GOT3 (cell line): Measurements from ENCODE around the gene RFX7.

ENCODE experiments used
- DNase-seq: peaks from one replicate; lab custom pipeline; 2025; ENCODE audit warnings: mixed read lengths; lab: John Stamatoyannopoulos, UW

Gene RFX7

DNA sequence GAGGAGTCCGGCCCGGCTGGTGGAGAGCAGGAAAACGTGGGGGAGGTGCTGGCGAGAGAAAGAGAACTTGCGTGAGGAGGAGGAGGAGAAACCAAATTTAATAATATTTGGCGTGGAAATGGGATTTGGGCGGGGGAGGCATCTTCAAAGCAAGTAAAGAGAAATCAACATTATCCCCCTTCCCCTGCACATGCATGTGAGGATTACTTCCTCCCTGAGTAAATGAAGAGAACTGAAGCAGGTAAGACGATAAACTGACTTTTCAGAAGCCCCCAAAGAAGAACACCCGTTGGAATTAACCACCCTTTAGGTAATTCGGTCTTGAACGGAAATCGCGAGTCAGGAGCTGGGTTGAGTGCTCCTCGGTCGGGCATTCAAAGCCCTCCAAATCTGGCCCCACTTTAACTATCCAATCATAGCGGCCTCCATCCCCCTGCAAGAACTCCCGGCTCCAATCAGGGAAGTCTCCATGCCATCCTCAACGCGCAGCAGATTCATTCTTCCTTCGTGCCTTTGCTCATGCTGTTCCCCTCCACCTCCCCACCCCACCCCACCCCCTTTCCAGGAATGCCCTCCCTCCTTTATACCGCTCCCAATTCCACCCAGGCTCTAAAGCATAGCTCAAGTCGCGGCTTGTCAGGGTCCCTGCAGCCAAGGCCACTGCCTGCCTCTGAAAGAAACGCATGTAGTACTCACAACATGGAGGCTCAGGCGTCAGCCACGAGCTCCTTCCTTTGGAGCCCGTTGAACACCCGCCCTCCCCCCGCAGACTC lies 545 bp upstream of the RFX7 start:
- no peak for DNase-seq

DNA sequence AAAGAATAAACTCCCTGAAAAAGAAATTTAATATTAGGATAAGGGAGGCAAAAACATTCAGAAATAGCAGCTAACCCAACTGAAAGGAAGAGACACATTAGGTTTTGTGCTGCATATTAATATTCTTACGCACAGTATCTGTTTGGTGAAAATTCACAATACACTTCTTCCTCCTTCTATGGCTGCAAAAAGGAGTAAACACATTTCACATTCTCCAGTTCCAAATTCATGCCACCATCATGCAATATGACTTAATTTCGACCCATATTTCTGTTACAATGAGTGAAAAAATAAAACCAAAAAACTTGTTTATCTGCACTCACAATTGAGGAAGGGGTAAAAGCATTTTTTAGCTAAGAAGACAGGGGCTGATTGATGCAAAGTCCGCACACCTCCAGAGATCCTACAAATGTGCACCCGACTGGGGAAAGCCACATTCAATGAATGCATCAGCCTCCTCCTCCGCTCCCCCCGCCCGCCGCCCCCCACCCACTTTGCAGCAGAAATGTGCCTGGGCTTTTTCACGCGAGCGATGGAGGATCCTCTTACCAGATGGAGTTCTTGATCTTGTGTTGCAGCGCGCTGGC lies 1.0 kb downstream of the RFX7 start:
- no peak for DNase-seq

DNA sequence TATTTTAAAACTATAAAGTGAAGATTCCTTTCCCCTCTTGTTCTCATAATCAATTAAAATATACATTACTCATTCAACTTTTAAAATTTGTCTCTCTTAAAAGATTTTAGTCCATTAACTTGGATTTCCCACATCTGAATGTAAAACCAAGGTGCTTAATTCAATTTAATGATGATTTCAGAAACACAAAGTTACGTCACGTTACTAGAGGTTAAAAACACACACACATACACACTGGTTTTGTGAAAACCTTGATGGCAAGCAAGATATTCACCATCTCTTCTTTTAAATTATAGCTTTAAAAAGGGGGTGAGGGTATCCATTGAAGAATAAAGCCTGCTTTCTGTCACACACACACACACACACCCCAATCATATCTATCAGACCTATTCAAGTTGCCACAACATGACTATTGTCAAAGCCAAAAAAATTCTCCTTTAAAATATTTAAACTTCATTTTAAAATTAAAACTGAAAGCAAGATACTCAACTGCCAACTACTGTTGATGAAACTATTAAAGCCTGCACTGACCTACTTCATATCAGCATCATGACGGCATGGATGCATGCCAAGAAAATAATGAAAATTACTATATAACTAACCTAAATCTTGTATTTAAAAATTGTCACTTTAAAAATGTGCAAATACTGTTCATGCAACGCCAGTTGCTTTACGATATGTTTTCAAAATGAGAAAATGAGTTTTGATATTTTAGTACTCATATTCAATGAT lies 2.1 kb downstream of the RFX7 start:
- no peak for DNase-seq

DNA sequence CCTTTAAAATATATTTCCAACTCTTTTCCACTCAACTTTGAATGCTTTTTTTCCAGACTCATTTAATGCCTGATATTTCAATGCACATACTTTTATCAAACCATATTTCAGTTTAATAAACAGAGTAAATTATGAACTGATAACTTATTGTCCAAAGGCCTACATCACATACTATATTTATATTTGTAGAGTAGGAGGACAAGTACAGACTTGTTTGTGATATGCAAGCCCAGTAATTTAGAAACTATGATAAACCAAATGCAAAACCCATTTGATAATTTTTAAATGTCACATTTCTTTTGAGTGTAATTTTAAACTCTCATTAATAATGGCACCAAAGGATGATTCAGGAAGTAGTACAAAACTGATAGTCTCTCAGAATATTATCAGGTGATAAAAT lies 3.3 kb downstream of the RFX7 start:
- DNase-seq = no peak

GRCh38 chr15:56236197-56236596 lies 7.5 kb downstream of the RFX7 start:
- DNase-seq = no peak

DNA sequence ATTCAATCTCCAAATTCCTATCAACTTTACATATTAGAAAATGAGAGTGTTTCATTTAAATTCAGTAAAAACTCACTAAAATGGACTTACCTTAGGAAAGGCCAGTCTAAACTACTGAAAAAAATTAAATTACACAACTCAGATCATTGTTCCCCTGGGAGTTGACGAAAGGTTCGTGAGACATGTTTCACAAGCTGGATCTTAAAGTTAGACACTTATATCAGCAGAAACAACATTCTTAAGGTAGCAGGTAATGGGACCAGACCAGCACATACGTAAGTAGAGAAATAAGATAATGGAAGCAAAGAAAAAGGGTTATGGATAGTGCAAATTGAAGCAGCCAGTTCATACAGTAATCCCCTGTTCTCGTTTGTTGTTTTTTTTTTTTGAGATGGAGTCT lies 8.9 kb downstream of the RFX7 start:
- DNase-seq = no peak

DNA sequence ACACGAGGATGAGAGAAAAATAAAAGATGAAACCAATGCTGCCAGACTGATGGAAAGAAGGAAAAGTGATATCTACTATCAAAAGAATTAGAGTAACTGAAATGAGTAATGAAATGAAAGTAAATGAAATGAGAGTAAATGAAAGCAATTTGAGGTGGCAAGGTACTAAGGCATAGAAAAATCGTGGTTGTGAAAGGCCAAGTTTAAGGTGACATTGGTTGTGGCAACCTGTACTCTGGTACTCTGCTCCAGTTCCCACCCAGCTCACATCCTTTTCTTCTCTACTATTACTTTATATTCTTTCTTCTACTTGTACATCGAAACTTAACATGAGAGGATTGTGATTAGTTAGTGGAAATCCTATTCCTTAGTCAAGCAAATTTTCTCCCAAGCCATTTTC lies 10.1 kb downstream of the RFX7 start:
- no peak for DNase-seq

DNA sequence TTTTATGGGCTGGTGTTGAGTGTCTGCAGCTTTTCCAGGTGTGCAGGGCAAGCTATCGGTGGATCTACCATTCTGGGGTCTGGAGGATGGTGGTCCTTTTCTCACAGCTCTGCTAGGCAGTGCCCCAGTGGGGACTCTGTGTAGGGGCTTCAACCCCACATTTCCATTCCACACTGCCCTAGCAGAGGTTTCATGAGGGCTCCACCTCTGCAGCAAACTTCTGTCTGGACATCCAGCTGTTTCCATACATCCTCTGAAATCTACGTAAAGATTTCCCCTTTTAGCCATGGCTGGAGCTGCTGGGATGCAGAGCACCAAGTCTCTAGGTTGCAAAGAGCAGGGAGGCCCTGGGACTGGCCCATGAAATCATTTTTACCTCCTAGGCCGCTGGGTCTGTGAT lies 11.6 kb downstream of the RFX7 start:
- DNase-seq = no peak

DNA sequence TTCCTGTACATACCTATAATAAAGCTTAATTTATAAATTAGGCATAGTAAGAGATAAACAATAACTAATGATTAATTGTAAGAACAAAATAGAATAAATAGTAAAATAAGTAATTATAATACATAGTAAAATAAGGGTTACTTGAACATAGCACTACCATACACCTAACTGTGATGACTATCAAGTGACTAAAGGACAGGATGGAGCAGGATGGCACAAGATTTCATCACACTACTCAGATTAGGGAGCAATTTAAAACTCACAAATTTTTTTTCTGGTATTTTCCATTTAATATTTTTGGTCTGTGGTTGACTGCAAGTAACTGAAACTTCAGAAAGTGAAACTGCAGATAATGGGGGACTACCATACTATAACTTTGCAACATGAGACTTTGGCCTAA lies 14.8 kb downstream of the RFX7 start:
- no peak for DNase-seq

- DNase-seq = no peak
These were observed 15.3 kb downstream of the RFX7 start for GRCh38 chr15:56228352-56228751.

DNA sequence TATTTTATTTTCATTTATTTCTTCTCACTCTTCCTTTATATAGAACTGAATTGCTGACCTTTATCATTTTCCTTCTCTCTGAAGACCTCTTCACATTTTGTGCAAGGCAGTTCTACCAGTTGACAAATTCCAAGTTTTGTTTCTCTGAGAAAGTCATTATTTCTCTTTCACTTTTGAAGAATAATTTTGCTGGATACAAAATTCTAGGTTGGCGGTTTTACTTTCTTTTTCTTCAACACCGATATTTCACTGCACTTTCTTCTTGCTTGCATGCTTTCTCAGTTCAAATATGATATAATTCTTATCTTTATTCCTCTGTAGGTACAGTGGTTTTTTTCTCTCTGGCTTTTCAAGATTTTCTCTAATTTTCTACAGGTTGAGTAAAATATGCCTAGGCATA lies 15.9 kb downstream of the RFX7 start:
- DNase-seq = no peak

DNA sequence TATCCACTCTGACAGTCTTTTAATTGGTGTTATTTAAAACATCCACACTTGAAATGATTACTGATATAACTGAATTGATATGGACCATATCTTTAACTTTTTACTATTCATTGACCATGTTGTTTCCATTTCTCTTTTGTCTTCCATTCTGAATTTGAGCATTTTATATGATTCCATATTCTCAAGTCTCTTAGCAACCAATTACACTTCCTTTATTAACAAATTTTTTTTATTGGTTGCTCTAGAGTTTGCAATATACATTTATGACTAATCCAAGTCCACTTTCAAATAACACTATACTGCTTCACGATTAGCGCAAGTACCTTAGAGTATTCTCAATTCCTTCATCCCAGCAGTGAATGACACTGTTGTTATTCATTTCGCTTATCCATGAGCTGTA lies 16.4 kb downstream of the RFX7 start:
- DNase-seq = no peak

DNA sequence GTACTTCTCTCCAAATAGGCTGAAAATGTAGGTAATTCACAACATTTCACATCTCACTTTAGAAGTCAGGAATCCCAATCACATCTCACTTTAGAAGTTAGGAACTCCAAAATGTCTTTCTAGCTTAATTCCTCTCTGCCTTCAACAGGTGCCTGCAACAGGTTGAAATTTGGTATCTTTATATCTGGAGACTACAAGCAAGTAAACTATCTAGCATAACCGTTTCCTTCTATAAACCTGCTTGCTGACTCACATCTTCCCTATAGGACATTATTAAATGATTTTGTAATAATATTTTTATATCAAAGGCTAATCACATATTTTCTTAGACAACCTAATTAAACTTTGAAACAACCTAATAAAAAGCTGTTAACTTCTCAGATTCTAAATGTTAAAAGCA lies 18.2 kb downstream of the RFX7 start:
- DNase-seq = no peak

DNA sequence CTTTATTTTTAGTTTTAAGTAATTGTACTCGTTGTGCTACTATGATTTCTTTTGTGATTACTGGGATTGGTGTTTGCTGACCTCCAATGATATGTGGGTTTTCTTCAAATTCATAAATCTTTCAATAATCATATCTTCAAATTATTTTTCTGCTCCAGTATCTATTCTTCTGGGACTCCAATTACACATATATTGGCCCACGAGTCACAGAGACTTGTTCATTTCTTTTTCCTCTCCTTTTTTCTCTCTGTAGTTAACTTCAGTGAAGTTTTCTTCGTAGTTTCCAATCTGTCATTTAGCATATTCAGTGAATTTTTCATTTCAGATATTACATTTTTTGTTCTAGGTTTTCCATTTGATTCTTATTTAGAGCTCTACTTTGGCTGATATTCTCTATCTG lies 21.4 kb downstream of the RFX7 start:
- no peak for DNase-seq

- no peak for DNase-seq
These were observed 26.3 kb downstream of the RFX7 start for GRCh38 chr15:56217341-56217740.

DNA sequence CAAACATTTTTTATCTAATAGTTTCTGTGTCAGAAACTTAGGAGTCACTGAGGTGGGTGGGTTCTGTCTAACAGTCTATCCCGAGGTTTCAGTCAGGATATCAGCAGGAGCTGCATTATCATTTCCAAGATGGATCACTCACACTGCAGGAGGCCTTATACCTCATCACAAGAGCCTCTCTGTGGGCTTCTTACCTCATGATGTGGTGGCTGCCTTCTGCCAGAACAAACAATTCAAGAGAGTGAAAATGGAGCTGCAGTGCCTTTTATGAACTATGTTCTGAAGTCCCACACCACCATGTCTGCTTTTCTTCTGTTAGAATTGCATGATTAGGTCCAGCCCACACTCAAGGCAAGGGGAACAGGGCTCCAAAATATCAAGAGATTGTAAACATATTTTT lies 27.9 kb downstream of the RFX7 start:
- DNase-seq = no peak

DNA sequence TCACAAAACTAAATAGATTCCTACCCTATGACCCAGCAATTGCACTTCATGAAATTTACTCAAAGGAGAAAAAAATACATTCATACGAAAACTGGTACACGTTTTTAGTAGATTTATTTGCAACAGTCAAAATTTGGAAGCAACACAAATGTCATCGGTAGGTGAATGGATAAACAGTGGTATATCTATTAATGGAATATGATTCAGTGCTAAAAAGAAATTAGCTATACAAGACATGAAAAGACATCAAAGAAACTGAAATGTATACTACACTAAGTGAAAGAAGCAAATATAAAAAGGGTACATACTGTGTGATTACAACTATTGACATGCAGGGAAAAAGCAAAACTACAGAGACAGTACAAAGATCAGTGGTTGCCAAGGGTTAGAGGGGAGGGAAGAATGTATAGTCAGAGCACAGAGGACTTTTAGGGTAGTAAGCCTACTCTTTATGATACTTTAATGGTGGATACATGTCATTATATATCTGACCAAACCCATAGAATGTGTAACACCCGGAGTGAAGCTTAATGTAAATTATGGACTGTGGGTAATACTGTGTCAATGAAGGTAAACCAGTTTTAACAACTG lies 31.6 kb downstream of the RFX7 start:
- no peak for DNase-seq

DNA sequence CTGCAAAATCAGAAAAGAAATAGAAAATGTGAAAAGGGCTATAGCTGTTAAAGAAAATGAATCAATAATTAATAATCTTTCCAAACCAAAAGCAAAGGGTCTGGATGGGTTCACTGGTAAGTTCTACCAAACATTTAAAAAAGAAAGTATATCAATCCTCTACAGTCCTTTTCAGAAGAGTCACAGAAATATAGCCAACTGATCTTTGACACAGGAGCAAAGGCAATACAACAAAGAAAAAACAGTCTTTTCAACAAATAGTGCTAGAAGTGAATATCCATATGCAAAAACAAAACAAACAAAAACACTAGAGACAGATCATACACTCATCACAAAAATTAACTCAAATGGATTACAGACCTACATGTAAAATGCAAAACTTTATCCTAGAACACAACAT lies 32.6 kb downstream of the RFX7 start:
- DNase-seq = no peak

DNA sequence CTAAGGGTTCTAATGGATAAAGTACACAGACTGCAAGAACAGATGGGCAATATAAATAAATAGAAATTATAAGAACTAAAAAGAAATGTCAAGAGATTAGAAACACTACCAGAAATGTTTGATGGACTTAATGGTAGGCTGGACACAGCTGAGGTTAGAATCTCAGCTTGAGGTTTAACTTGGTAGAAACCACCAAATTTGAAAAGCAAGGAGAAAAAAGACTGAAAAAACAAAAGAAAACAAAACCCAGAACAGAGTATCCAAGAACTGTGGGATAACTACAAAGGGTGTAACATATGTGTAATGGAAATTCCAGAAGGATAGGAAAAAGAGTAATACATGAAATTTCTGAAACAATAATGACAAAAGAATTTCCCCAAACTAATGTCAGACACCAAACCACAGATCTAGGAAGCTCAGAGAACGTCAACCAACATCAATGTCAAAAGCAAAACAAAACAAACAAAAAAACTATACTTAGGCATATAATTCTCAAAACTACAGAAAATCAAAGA lies 35.0 kb downstream of the RFX7 start:
- DNase-seq = no peak

- no peak for DNase-seq
These were observed 35.5 kb downstream of the RFX7 start for GRCh38 chr15:56208185-56208584.

- no peak for DNase-seq
These were observed 36.0 kb downstream of the RFX7 start for GRCh38 chr15:56207711-56208110.

DNA sequence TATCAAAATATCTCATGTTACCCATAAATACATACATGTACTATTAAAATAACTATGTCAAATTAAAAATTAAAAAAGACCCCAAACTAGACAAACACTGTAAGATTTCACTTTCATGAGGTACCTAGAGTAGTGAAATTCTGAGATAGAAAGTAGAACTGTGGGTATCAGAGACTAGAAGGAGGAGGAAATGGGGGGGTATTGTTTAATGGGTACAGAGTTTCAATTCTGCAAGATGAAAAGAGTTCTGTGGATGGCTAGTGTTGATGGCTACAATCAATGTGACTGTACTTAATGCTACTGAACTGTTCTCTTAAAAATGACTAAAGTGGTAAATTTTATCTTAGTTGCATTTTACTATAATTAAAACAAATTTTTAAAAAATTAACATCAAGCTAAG lies 36.6 kb downstream of the RFX7 start:
- DNase-seq = no peak
